Measurements from ENCODE around the gene APOL1. TPM values are rescaled to one million over a fixed set of nuclear protein-coding genes. Genes with fewer than 3 reads are reported as not detected.
"Not testable (repeated sequence)": the region's sequence is repeated elsewhere in the genome, so short reads cannot be mapped to it uniquely, and the experiment has no call there.

APOL1 gene
- total RNA-seq, 2 experiments from 2014 or later: 63.0 to 64.0 TPM

DNA sequence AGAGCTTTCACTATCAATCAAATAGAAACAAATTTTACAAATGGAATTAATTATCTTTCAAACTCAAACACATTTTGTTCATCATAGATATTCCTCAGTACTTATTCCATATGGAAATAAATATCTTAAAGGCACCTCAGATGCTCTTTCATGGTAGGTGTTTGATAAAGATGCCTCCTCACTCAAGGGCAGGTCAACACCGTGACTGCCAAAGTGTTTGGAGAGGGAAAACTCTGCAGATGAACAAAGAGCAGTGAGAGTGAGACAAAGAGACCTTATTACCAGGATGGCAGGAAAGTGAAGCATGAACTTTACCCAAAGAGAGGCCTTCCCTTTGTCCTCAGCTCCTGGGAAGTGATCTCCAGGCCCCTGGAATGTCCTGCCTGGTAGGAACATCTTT is 24.6 kb upstream of the APOL1 start:
- POLR2A ChIA-PET: interaction anchor here (1.3 to 3.6 kb wide), 2 partner anchors 10 to 59 kb away, joined by 3 to 20 read pairs; partner anchors contain the start of gene APOL2
- not testable (repeated sequence) for H3K27ac Mint-ChIP-seq, H3K27me3 Mint-ChIP-seq, H3K9me3 Mint-ChIP-seq, DNase-seq, H3K4me3 Mint-ChIP-seq
- CTCF ChIA-PET: interaction anchor here (1.0 kb wide), 1 partner anchor 50 kb away, joined by 3 read pairs; no protein-coding TSS in a partner anchor
- Mint-ChIP-seq H3K4me1 (peaks cover 24% of the 10 kb centered on the region), H3K36me3 (ENCODE audit: low read depth) (peaks cover 77% of the 10 kb centered on the region)

DNA sequence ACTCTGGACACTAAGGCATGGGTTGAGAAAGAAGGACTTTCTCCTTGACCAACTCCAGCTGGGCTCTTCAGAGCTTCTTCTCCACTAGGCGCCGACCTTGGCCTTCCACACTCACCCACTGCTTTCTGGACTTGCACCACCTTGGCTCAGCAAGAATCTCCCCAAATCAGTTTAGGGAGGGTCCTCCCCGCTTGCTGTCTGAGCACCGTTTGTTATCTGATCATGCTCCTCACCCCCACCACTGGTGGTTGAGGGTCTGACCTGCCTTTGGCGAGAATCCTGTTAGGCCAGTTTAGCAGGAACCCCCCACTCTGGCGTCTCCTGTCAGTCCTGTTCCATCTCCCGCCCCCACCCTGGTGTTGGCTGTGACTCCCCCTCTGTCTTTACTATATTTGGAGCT is 24.0 kb upstream of the APOL1 start:
- CTCF ChIA-PET: interaction anchor here (1.2 kb wide), 1 partner anchor 10 kb away, joined by 3 read pairs; no protein-coding TSS in a partner anchor
- peaks cover 80% of the 10 kb centered on the region for H3K36me3 Mint-ChIP-seq (ENCODE audit: low read depth)

DNA sequence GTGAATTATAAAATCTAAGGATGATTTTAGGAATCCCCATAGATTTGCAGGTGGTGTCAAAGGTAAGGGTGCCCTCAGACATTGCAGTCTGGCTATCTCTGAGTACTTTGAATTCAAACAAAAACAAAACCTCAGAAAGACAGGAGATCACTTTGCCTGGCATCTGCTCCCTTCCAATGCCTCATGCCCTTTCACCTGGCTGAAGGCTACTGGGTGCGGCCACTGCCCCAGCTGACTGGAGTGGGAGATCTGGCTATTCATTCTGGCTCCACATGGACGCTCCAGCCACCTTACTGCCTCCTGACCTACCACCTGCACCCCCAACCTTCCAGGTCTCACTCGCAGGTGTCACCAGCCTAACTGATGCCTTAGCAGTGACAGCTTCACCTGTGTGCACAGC is 23.3 kb upstream of the APOL1 start:
- CTCF ChIA-PET: interaction anchor here (1.2 kb wide), 1 partner anchor 9 kb away, joined by 3 read pairs; no protein-coding TSS in a partner anchor
- POLR2A ChIA-PET, H3K27me3 Mint-ChIP-seq, H3K27ac Mint-ChIP-seq, DNase-seq, H3K9me3 Mint-ChIP-seq, H3K4me3 Mint-ChIP-seq: not testable (repeated sequence)
- H3K4me1 Mint-ChIP-seq: peaks cover 36% of the 10 kb centered on the region
- peaks cover 86% of the 10 kb centered on the region for H3K36me3 Mint-ChIP-seq (ENCODE audit: low read depth)

More for the DNA sequence above, 24.0 kb upstream of the APOL1 start:
- H3K4me3 Mint-ChIP-seq: no peak overlapping the region
- no peaks in the 10 kb centered on the region for H3K9me3 Mint-ChIP-seq
- POLR2A ChIA-PET: interaction anchor here (3.6 kb wide), 1 partner anchor 10 kb away, joined by 20 read pairs; the partner anchor contains the start of gene APOL2
- DNase-seq: no peak
- H3K27ac Mint-ChIP-seq: no peak overlapping the region
- H3K4me1 Mint-ChIP-seq: peaks cover 29% of the 10 kb centered on the region
- H3K27me3 Mint-ChIP-seq: no peaks in the 10 kb centered on the region

DNA sequence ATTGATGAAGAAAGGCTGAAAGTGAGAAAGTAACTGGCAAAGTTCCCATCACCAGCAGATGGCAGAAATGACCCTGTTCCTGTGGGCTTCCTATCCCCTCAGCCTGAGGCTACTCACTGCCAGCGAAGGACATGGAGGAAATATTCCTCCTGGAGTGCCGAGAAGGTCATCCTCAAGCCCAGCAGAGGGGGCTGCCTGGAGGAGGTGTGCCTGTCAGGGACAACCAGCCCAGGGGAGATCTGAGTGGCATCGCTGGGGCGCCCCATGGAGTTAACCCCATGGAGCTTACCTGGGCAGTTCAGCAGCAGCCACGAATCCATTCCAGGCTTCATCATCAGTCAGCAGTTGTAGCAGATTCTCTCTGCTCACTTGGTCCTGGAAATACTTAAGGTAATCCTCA is 21.9 kb upstream of the APOL1 start:
- POLR2A ChIA-PET, H3K27me3 Mint-ChIP-seq, H3K9me3 Mint-ChIP-seq, H3K4me3 Mint-ChIP-seq, CTCF ChIA-PET, DNase-seq, H3K27ac Mint-ChIP-seq: not testable (repeated sequence)
- H3K36me3 Mint-ChIP-seq (ENCODE audit: low read depth): peaks cover 94% of the 10 kb centered on the region
- H3K4me1 Mint-ChIP-seq: peaks cover 50% of the 10 kb centered on the region

DNA sequence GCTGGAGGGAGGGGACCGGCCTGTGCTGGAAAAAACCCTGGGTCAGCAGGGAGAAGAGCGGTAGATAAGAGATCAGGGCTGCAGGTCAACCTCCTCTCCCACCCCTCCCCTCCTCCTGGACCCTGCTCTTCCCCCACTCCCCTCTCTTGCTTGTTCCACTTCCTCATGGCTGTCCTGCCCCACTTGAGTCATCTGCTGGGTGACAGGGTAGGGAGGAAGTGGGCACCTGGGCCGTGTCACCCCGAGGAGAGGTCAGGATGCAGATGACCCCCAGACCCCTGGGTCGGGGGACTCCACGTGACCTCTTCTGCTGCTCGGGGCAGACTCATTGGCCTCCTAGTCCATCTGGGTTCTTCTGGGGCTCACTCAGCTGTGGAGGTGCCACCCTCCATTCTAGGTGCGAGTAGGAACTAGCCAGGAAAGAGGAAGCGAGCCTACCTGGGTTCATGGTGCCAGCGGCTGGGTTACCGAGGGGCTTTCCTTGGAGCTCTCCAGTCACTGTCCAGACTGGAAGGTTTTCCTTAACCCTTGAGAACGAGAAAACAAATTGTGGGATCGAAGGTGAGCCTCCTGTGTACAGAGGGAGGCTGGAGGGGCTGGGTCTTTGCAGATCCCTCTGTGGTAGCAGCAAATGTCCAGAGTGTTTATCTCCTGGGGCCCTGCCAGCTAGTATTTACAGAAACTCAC is 20.1 kb upstream of the APOL1 start:
- Mint-ChIP-seq H3K27ac (peak overlapping the region; percentile 65), H3K4me3 (no peak overlapping the region), H3K9me3 (peaks cover 8% of the 10 kb centered on the region), H3K36me3 (ENCODE audit: low read depth) (peaks cover 94% of the 10 kb centered on the region), H3K27me3 (no peaks in the 10 kb centered on the region), H3K4me1 (peaks cover 65% of the 10 kb centered on the region)
- POLR2A ChIA-PET: no interaction called here
- CTCF ChIA-PET: no interaction called here
- DNase-seq: no peak

DNA sequence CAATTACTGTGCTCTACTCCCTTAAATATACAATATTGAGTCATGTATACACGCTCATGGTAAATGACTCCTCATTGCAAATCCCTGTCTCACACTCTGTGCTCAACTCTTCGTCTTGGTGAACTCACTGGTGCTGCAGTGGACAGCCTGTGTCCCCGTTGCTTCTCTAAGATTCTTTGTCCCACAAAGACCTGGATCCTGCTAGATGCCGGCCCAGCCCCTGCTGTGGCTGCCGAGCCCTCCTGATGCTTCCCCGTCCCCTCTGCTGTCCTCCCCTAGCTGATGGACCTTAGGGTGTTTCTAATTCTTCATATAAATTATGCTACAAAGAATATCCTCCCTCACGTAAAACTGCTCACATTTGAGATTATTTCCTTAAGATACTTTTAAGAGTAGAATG is 19.1 kb upstream of the APOL1 start:
- DNase-seq: no peak
- Mint-ChIP-seq H3K36me3 (ENCODE audit: low read depth) (peaks cover 93% of the 10 kb centered on the region), H3K4me1 (peaks cover 65% of the 10 kb centered on the region), H3K27me3 (no peaks in the 10 kb centered on the region), H3K27ac (no peak overlapping the region), H3K9me3 (peaks cover 8% of the 10 kb centered on the region), H3K4me3 (no peak overlapping the region)
- POLR2A ChIA-PET: no interaction called here
- CTCF ChIA-PET: no interaction called here

DNA sequence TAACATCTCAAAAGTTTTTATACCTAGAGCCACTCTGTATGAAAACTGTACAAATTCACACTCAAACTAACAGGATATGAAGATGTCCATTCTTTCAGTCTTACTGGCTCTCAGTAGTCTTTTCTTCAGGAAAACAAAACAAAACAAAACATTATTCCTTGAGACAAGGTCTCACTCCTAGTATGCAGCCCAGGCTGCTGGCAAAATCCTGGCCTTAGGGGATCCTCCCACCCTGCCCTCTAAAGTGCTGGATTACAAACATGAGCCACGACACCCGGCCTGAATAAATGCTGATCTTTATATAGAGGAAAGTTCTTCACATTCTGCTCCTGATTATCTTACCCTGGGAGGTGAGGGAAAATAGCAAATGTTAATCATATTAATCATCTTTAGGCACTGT is 18.7 kb upstream of the APOL1 start:
- H3K9me3 Mint-ChIP-seq: peaks cover 8% of the 10 kb centered on the region
- H3K4me1 Mint-ChIP-seq: peaks cover 65% of the 10 kb centered on the region
- H3K27me3 Mint-ChIP-seq: no peaks in the 10 kb centered on the region
- ChIA-PET CTCF (no interaction called here), POLR2A (no interaction called here)
- H3K27ac Mint-ChIP-seq: peak overlapping the region; percentile 4
- DNase-seq: no peak
- H3K4me3 Mint-ChIP-seq: no peak overlapping the region
- peaks cover 90% of the 10 kb centered on the region for H3K36me3 Mint-ChIP-seq (ENCODE audit: low read depth)

DNA sequence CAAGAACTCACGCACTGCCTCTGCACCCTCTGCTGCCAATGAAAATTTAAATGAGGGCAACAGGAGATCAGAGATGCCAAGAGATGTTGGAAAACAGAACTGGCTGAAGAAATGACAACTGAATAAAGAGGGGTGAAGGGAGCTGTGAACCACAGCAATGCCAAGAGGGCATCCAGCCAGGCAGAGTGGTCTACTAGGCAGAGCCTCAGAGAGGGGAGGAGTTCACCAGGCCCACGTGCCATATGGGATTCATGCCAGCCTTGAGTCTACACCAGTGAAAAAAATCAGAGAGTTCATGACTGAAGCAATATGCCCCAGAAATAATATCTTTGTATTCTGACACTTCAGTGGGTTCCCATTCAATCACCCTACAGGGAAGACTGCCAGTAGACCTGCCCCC is 18.0 kb upstream of the APOL1 start:
- POLR2A ChIA-PET: no interaction called here
- H3K36me3 Mint-ChIP-seq (ENCODE audit: low read depth): peaks cover 87% of the 10 kb centered on the region
- peak overlapping the region; percentile 58 for H3K27ac Mint-ChIP-seq

DNA sequence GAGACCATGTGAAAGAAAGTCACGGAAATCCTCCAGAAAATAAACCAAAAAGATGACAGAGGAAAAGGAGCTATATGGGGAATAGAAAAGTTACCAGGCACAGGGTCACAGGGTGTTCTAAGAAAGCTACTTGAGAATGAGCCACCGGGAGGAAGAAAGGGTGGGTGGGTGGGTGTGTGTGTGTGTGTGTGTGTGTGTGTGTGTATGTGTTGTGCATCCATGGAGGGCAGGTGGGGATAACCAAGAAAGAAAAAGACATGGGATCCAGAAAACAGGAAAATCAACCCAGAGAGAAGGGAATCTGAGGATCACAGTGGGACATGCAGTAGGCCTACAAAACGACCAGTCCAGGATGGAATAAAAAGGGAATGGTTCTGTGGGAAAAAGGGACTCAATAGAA is 17.3 kb upstream of the APOL1 start:
- Mint-ChIP-seq H3K9me3 (peaks cover 8% of the 10 kb centered on the region), H3K36me3 (ENCODE audit: low read depth) (peaks cover 80% of the 10 kb centered on the region), H3K27ac (peak overlapping the region; percentile 25), H3K4me1 (peaks cover 75% of the 10 kb centered on the region), H3K27me3 (no peaks in the 10 kb centered on the region), H3K4me3 (peak overlapping the region; percentile 52)
- no peak for DNase-seq
- ChIA-PET CTCF (interaction anchor here (1.3 to 1.6 kb wide), 4 partner anchors 9 to 51 kb away, joined by 3 to 6 read pairs (median 4); no protein-coding TSS in a partner anchor), POLR2A (interaction anchor here (1.2 to 1.7 kb wide), 2 partner anchors 73 to 75 kb away, joined by 3 to 7 read pairs; partner anchors contain the start of gene APOL3)

More for the DNA sequence above, 18.0 kb upstream of the APOL1 start:
- Mint-ChIP-seq H3K27me3 (no peaks in the 10 kb centered on the region), H3K9me3 (peaks cover 8% of the 10 kb centered on the region), H3K4me3 (peak overlapping the region; percentile 27), H3K4me1 (peaks cover 70% of the 10 kb centered on the region)
- DNase-seq: no peak
- CTCF ChIA-PET: interaction anchor here (1.4 to 1.6 kb wide), 2 partner anchors 18 to 43 kb away, joined by 3 to 6 read pairs; no protein-coding TSS in a partner anchor

DNA sequence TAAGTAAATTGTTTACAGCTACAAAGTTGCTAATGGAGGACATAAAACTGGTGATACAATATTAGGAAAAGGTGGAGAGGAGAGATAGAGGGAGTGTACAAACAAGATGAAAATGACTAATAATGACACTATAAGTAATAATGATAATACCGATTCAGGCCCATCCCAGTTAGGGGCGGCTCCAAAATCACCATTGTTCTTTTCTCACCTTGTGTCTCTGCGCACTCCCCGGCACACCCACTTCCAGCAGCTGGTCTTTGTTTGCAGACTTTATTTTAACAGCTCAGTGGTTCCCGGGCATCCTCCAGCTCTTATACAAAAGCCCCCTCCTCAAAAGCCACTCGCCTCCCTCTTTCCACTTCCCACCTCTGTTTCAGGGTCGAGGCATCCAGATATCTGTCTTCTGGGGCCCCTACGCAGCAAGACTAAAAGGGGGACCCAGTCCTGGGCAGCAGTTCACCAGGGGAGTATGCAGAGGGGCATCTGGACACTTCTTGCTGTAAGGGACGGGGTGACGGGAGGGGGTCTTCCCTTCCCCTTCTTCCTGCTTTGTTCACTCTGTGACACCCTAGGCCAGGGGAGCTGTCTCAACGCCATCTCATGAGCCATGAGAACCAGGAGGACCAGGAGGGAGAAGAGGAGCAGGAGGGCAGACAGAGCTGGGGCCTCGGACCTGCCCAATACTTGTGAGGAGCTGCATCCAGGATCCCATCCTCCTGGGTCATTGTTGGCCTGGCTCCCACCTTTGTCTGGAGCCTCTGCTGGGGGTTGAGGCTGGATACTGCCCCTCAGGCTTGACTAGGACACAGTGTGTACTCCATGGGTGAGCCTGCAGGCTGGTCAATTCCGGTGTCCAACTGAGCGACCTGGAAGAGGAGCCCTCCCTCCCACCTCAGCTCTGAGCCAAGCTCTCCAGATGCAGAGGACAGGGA is 16.3 kb upstream of the APOL1 start:
- peaks cover 70% of the 10 kb centered on the region for H3K4me1 Mint-ChIP-seq
- peaks cover 8% of the 10 kb centered on the region for H3K9me3 Mint-ChIP-seq
- peak overlapping the region; percentile 40 for H3K27ac Mint-ChIP-seq

DNA sequence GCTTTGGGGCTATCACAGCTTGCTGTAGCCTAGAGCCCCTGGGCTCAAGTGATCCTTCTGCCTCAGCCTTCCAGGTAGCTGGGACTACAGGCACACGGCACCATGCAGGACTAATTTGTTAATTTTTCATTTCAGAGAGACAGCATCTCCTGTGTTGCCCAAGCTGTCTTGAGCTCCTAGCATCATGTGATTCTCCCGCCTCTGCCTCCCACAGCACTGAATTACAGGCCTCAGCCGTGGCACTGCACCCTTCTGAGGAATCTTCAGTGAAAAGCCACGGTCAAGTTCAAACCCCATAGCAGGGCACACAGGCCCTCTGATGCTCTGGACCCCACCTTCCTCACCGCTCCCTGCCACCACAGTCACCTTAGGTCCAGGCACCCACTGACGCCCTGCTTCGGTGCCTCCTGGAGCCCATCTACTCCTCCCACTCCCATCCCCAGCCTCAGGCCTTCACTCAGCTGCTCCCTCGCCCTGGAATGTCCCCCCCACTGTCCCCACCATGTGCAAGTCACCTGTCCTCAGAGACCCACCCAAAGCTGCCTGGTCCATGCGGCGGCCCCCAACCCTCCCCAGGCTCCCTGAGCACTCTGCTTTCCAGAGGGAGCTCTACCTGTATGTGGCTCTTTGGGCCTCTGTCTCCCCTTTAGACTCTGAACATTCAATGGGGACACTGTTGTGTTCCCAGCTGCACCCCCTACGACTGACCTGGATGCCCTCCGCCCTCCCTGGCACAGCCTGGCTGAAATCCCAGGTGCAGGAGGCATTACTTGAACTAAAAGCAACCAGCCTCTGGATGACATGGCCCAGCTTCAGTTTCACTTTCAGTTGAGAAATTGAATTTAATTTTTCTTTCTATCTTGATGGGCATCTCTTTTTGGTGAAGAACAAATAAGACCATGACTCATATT is 15.2 kb upstream of the APOL1 start:
- ChIA-PET POLR2A (interaction anchor here (0.7 to 4.4 kb wide), 16 partner anchors 11 to 249 kb away, joined by 3 to 48 read pairs (median 3); partner anchors contain the start of genes APOL1, APOL3 and MYH9), CTCF (interaction anchor here (0.8 to 3.8 kb wide), 19 partner anchors 8 to 248 kb away, joined by 3 to 65 read pairs (median 6); partner anchors contain the start of genes APOL1 and APOL3)
- H3K27ac Mint-ChIP-seq: peak overlapping the region; percentile 91
- H3K9me3 Mint-ChIP-seq: peaks cover 8% of the 10 kb centered on the region
- H3K27me3 Mint-ChIP-seq: no peaks in the 10 kb centered on the region
- peaks cover 64% of the 10 kb centered on the region for H3K36me3 Mint-ChIP-seq (ENCODE audit: low read depth)
- peaks cover 64% of the 10 kb centered on the region for H3K4me1 Mint-ChIP-seq
- peak overlapping the region; percentile 95 for H3K4me3 Mint-ChIP-seq
- no peak for DNase-seq

More for the DNA sequence above, 16.3 kb upstream of the APOL1 start:
- ChIA-PET POLR2A (interaction anchor here (0.7 to 4.4 kb wide), 8 partner anchors 10 to 97 kb away, joined by 3 to 48 read pairs (median 5); partner anchors contain the start of genes APOL1 and APOL3), CTCF (interaction anchor here (1.1 to 1.7 kb wide), 10 partner anchors 10 to 234 kb away, joined by 3 to 8 read pairs (median 4); no protein-coding TSS in a partner anchor)
- DNase-seq: no peak
- H3K36me3 Mint-ChIP-seq (ENCODE audit: low read depth): peaks cover 69% of the 10 kb centered on the region
- peak overlapping the region; percentile 95 for H3K4me3 Mint-ChIP-seq
- no peaks in the 10 kb centered on the region for H3K27me3 Mint-ChIP-seq

Measured in activated CD4-positive, alpha-beta memory T cell treated with anti-CD3 and anti-CD28 coated beads, Interleukin-2, amount 10 ng/mL, durations not matched to agents 7 days and 5 days (primary cell).